T-helper 1 cell (primary cell): ENCODE results near the gene SECISBP2L.

Experiments used
- DNase-seq, 5 donors: peaks; one replicate each; pipeline ENCODE4 v3.0.0-alpha.2; 2012 to 2020

The SECISBP2L gene

GRCh38 chr15:49060710-49061495, 14.7 kb upstream of the SECISBP2L start:
- DNase-seq = no peak

GRCh38 chr15:49059491-49059890, 13.2 kb upstream of the SECISBP2L start:
- DNase-seq = no peak

GRCh38 chr15:49058559-49058958, 12.3 kb upstream of the SECISBP2L start:
- DNase-seq = no peak

DNA sequence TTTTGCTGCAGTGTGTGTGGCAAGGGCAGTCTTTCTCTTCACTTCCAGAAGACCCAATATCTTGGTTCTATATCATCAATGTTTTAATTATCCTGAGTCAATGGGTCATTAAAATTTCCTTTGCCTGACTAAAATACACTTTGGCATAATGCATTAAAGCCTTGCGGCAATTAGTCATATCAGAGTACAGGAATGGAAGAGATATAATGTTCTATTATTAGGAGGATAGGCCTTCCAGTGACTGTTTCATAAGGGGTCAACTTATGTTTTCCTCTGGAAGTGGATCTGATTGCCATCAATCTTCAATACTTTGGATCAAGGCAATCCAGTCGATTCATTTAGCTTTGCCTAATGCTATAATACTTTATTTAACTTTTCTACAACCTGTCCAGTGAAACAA, 9.4 kb upstream of the SECISBP2L start:
- no peak for DNase-seq

GRCh38 chr15:49052662-49053061, 6.4 kb upstream of the SECISBP2L start:
- no peak for DNase-seq

- DNase-seq = no peak
Measured at GRCh38 chr15:49047456-49047855, 1.2 kb upstream of the SECISBP2L start.

DNA sequence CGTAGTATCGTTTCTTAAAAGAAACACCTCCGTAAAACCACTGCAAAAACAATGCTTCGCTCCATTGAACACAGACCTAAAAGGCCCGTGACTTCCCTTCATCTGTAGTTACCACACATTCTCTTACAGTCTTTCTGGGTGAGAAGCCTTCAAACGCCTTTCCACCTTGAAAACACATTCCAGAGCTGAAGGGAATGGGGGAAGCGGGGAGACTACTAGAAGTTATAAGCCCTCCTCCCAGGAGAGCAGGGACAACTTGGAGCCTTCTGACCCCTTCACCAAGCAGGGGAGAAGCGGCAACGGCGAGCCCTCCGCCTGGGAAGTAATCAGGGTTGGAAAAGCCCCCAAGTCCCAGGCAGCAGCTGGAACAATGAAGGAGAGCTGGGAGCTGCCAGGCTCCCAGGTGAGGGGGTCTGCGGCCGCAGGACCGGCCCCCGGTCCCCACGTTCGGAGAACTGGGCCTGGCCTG, 461 bp downstream of the SECISBP2L start:
- DNase-seq = peak in 2 of 5 donors; percentile 7

- no peak for DNase-seq
Measured at GRCh38 chr15:49044766-49045606, 1.3 kb downstream of the SECISBP2L start.

DNA sequence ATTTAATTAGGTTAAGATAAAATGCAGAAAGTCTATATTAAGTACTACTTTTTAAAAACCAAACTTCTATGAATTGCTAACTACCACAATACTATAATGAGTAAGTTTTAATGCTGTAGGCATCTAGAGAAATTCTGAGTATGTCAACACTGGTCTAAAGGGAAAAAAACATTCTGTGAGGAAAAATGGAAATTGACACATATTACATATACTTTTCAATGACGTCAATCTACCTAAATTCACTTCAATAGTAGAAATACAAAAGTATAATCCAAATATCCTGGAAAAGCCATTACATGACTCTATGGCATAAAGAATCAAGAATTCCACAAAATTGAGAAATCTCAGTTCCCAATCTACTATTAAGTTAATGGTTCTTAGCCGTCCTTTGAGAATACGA, 2.2 kb downstream of the SECISBP2L start:
- DNase-seq = no peak

GRCh38 chr15:49042165-49042564, 4.1 kb downstream of the SECISBP2L start:
- DNase-seq = no peak

DNA sequence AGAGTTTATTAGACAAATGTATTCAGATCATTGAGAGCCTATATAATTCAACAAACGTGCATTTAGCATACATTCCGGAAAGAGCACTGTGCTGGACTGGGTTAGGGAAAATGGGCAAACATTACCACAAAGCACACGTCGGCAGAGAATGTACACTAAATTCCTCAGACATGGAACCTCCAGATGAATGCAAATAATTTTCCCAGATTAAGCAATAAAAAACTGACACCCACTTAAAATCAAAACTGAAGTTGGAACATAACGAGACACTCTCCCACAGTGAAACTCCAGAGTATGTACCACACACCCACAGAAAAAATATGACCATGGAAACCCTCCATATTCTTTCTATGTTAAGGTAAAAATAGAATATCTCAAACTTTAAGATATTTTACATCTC, 4.8 kb downstream of the SECISBP2L start:
- DNase-seq = no peak

- no peak for DNase-seq
Measured at GRCh38 chr15:49040151-49040550, 6.1 kb downstream of the SECISBP2L start.

GRCh38 chr15:49038382-49038781, 7.9 kb downstream of the SECISBP2L start:
- no peak for DNase-seq

DNA sequence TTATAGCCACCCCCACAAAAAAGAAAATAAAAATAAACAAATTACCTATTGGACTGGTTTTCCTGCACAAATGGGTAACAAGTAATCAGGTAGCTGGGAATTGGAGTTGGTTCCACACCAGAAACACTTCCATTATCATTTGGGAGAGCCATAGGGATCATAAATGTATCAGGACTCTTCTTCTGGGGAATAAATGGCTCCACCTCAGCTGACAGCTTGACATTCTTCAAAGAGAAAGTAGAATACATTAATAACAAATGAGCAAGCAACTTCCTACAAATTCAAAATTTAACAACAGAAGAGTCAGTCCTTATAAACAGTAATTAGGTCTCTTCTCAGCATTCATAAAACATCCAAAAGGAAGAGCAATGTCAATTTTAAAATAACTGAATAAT, 8.7 kb downstream of the SECISBP2L start:
- DNase-seq = no peak

DNA sequence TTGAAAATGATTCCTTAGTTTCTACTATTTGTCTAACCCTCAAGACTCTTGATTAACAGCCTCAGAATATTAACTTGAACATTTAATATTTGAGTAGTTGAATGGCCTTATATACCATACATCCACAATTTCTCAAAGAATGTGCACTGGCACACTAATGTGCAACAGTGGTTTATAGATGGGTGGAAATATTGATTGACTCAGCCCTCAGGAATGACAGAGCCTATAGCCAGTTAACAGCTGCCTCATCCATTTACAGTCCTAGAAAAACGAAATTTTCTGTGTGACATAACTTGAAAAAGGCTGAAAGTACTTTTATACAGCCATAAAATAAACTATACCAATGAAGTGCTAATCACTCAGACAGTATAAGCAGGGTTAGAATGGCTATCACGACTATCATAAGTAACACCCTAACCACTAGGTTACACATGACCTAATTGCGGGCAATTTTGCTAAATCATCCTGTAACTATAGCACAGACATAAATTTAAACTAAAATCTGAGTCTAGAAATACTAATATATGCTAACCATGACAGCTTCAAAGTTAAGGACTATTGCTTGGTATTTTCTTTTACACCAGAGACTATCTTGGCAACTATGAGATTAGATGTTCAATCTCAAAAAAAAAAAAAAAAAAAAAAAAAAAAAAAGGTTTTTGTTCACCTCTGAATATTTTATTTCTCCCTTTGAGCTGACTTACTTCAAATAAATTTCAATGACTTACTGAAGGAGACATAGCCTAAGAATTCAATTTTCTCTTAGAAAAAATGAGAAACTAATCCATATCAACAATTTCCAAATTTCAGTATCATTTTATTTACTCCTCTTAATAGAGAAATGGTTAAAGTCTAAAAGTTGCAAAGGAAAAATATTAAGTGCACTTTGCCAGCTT, 9.3 kb downstream of the SECISBP2L start:
- DNase-seq = no peak

DNA sequence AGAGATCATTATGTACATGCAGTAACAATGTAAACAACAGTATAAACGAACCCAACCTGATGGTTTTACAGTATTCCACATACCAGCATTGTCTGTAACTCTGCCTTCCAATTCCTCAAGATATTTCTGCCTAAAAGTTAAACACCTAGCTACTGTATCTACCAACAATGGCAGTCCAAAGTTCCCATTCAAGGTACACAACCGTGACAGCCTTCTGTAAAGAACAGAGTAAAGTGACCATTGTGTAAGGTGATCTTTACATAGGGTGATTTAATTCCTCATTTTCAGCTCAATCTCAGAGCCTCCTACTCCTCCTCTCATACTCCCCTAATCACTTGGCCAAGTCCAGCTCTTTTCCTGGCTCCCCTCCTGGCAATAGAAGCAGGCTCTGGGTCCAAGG, 10.4 kb downstream of the SECISBP2L start:
- no peak for DNase-seq

GRCh38 chr15:49032601-49033145, 13.6 kb downstream of the SECISBP2L start:
- no peak for DNase-seq

- no peak for DNase-seq
Measured at GRCh38 chr15:49031804-49032203, 14.4 kb downstream of the SECISBP2L start.

DNA sequence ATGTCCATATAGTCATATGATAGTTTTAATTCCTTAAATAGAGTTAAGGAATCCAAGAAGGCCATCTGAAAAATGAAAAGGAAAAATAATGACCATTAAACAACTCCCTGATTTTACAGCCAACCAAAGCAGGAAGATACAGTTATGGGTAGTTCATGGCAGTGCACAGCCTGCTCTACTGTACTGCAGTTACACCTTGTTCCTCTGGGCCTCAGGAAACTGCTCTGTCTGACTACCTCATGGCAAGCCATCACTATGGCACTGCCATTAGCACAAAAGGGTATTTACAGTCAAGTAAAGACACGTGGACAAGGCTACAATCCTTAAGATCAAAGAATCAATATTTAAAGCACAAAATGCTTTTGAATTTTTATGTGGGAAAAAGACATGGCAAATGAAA, 19.5 kb downstream of the SECISBP2L start:
- peak in 1 of 5 donors; percentile 7 for DNase-seq

GRCh38 chr15:49024840-49025239, 21.4 kb downstream of the SECISBP2L start:
- peak in 1 of 5 donors; percentile 17 for DNase-seq

- DNase-seq = peak in 1 of 5 donors; percentile 73
Measured at GRCh38 chr15:49023354-49023753, 22.9 kb downstream of the SECISBP2L start.

DNA sequence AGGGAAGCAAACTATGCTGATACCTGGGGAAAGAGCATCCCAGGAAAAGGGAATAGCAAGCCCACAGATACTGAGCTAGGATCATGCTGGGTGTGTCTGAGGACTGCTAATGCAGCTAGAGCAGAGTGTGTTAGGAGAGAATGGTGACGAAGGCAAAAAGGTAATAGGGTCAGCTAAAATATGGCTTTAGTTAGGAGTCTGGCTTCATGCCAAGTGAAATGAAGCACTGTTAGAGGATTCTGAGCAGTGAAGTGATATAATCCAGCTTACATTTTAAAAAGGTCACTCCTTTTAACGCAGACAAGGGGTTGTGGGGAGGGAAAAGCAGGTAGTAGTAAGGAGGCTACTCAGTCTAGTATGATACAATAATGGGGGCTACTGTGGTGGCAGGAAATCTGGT, 30.4 kb downstream of the SECISBP2L start:
- no peak for DNase-seq

GRCh38 chr15:48999314-48999713, 46.9 kb downstream of the SECISBP2L start:
- DNase-seq = no peak
